DMS 273 treated with DMSO at 0.1 percent for 48 hours (cell line): ENCODE measurements around the gene ZNF358.
"Not testable (repeated sequence)": the region's sequence is repeated elsewhere in the genome, so short reads cannot be mapped to it uniquely, and the experiment has no call there.

Experiments
- DNase-seq: peaks from one replicate; lab custom pipeline; 2025; lab: John Stamatoyannopoulos, UW

ZNF358 gene

GRCh38 chr19:7535998-7536695, 20.2 kb downstream of the ZNF358 start:
- no peak for DNase-seq

- DNase-seq, result not testable (repeated sequence)
Measured at GRCh38 chr19:7538990-7539389, 23.1 kb downstream of the ZNF358 start.

GRCh38 chr19:7539827-7540425, 24.0 kb downstream of the ZNF358 start:
- no peak for DNase-seq

- no peak for DNase-seq
Measured at GRCh38 chr19:7540761-7541474, 25.0 kb downstream of the ZNF358 start.

- no peak for DNase-seq
Measured at GRCh38 chr19:7541475-7541824, 25.5 kb downstream of the ZNF358 start.

GRCh38 chr19:7541828-7542443, 26.0 kb downstream of the ZNF358 start:
- DNase-seq, result no peak

- no peak for DNase-seq
Measured at GRCh38 chr19:7542556-7543348, 26.8 kb downstream of the ZNF358 start.

GRCh38 chr19:7544626-7545025, 28.7 kb downstream of the ZNF358 start:
- no peak for DNase-seq

- DNase-seq, result no peak
Measured at GRCh38 chr19:7545300-7545699, 29.4 kb downstream of the ZNF358 start.

- no peak for DNase-seq
Measured at GRCh38 chr19:7545904-7546303, 30.0 kb downstream of the ZNF358 start.

- DNase-seq, result no peak
Measured at GRCh38 chr19:7547159-7547558, 31.3 kb downstream of the ZNF358 start.

GRCh38 chr19:7549429-7550148, 33.7 kb downstream of the ZNF358 start:
- DNase-seq, result no peak

- DNase-seq, result no peak
Measured at GRCh38 chr19:7550169-7550770, 34.4 kb downstream of the ZNF358 start.

GRCh38 chr19:7550987-7551761, 35.3 kb downstream of the ZNF358 start:
- no peak for DNase-seq

GRCh38 chr19:7552781-7553180, 36.9 kb downstream of the ZNF358 start:
- DNase-seq, result no peak

- no peak for DNase-seq
Measured at GRCh38 chr19:7554565-7554964, 38.7 kb downstream of the ZNF358 start.

GRCh38 chr19:7554990-7555864, 39.3 kb downstream of the ZNF358 start:
- DNase-seq, result no peak

- DNase-seq, result no peak
Measured at GRCh38 chr19:7556696-7557315, 40.9 kb downstream of the ZNF358 start.

- DNase-seq, result no peak
Measured at GRCh38 chr19:7558667-7559066, 42.8 kb downstream of the ZNF358 start.
